Measurements from ENCODE around the gene SYNE1.

The SYNE1 gene

GRCh38 chr6:152212437-152212836 is 424.7 kb downstream of the SYNE1 start:
- TF ChIP-seq CTCF (IDR thresholded peaks at IDR 0.05; ENCODE audit: insufficient read depth, low read length, missing control alignments): no peak
- H3K4me3 ChIP-seq (ENCODE audit: low read depth, low read length): no peak overlapping the region
- no peak for DNase-seq (ENCODE audit: low read depth, low spot score)
- ChIA-PET POLR2A (no interaction called here), CTCF (no interaction called here)

DNA sequence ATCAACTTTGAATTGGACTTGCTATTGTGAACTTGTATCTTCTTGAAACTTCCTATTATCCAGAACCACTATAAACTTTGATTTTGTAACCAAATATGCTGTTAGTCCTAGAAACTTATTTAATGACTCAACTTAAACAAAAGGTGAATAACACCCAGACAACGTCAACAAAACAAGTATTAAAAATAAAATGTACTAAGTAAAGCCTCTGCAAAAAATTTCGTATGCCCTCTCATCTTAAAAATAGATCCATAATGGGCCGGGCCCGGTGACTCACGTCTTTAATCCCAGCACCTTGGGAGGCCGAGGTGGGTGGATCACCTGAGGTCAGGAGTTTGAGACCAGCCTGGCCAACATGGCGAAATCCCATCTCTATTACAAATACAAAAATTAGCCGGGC is 428.0 kb downstream of the SYNE1 start:
- TF ChIP-seq CTCF (IDR thresholded peaks at IDR 0.05; ENCODE audit: insufficient read depth, low read length, missing control alignments): no peak
- no peak overlapping the region for H3K4me3 ChIP-seq (ENCODE audit: low read depth, low read length)
- DNase-seq (ENCODE audit: low read depth, low spot score): no peak
- ChIA-PET POLR2A (no interaction called here), CTCF (no interaction called here)

- no peak for DNase-seq (ENCODE audit: low read depth, low spot score)
- no peak for TF ChIP-seq CTCF (IDR thresholded peaks at IDR 0.05; ENCODE audit: insufficient read depth, low read length, missing control alignments)
- POLR2A ChIA-PET: no interaction called here
- CTCF ChIA-PET: interaction anchor here (1.0 kb wide), 1 partner anchor 9 kb away, joined by 3 read pairs; no protein-coding TSS in a partner anchor
- no peak overlapping the region for H3K4me3 ChIP-seq (ENCODE audit: low read depth, low read length)
These were observed 429.0 kb downstream of the SYNE1 start for GRCh38 chr6:152207915-152208714.

DNA sequence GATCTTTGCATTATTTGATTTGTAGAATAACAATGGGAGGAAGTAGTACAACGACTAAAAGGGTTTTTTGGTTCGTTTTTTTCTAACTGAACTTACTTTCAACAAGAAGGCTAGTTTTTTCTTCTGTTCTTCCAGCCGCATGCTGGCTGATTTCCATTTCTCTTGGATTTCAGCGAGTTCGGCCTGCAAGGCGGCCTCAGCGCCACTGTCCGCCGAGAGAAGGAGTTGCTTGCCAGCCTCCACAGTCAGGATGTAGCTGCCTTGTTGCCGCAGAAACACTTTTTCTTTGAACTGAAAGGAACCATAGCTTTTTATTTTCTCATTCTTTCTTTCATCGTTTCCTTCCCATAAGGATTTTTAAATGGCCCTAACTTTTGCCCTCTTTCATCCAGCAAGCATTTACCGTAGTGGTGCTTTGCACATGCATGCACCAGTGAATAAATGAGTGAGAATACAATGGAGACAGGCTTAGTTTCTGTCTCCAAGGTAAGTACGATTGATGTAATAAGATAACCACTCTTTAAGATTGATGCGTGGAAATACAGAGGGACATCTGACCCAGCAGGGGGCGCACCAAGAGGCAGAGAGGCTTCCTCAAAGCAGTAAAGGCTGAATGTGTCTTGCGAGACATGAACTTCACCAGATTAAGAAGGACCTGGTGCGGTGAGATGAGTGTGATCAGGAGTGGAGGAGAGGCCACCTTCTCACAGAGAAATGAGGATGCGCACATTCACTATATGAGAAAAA is 430.9 kb downstream of the SYNE1 start:
- TF ChIP-seq CTCF (IDR thresholded peaks at IDR 0.05; ENCODE audit: insufficient read depth, low read length, missing control alignments): peak; percentile 36
- ChIA-PET POLR2A (no interaction called here), CTCF (interaction anchor here (0.7 to 2.2 kb wide), 6 partner anchors 12 to 64 kb away, joined by 3 to 8 read pairs (median 4); no protein-coding TSS in a partner anchor)
- H3K4me3 ChIP-seq (ENCODE audit: low read depth, low read length): no peak overlapping the region
- no peak for DNase-seq (ENCODE audit: low read depth, low spot score)

- no peak for DNase-seq (ENCODE audit: low read depth, low spot score)
- H3K4me3 ChIP-seq (ENCODE audit: low read depth, low read length): no peak overlapping the region
- ChIA-PET POLR2A (no interaction called here), CTCF (no interaction called here)
- no peak for TF ChIP-seq CTCF (IDR thresholded peaks at IDR 0.05; ENCODE audit: insufficient read depth, low read length, missing control alignments)
These were observed 432.6 kb downstream of the SYNE1 start for GRCh38 chr6:152204591-152204990.

- DNase-seq (ENCODE audit: low read depth, low spot score): no peak
- POLR2A ChIA-PET: no interaction called here
- no peak for TF ChIP-seq CTCF (IDR thresholded peaks at IDR 0.05; ENCODE audit: insufficient read depth, low read length, missing control alignments)
- CTCF ChIA-PET: interaction anchor here (1.3 kb wide), 1 partner anchor 9 kb away, joined by 4 read pairs; no protein-coding TSS in a partner anchor
- H3K4me3 ChIP-seq (ENCODE audit: low read depth, low read length): no peak overlapping the region
These were observed 436.0 kb downstream of the SYNE1 start for GRCh38 chr6:152201120-152201519.
